H9 (cell line): ENCODE measurements around the gene ELANE. TPM values are rescaled to one million over a fixed set of nuclear protein-coding genes. Genes with fewer than 3 reads are reported as not detected.

Experiments used
- DNase-seq: peaks from one replicate; pipeline ENCODE4 v3.0.0-alpha.2; 2017
- H2AFZ ChIP-seq: one replicate; pipeline ENCODE4 v1.6.1; 2013; ENCODE audit warnings: mild to moderate bottlenecking, low read length, control low read depth, moderate library complexity
- H2AK5ac ChIP-seq: 2 replicates; pipeline ENCODE4 v1.6.1; 2013; ENCODE audit warnings: low read length, control low read depth, mixed read lengths; ENCODE audit not compliant: insufficient read length
- H2BK120ac ChIP-seq: one replicate; pipeline ENCODE4 v1.6.1; 2013; ENCODE audit warnings: low read depth, mild to moderate bottlenecking, low read length, control low read depth, inconsistent platforms; ENCODE audit not compliant: poor library complexity, severe bottlenecking
- H2BK12ac ChIP-seq: 2 replicates; pipeline ENCODE4 v1.6.1; 2013; ENCODE audit warnings: low read length, control low read depth, mixed read lengths, low read depth; ENCODE audit not compliant: insufficient read length
- H2BK15ac ChIP-seq: 2 replicates; pipeline ENCODE4 v1.6.1; 2013; ENCODE audit warnings: low read depth, low read length, control low read depth
- H2BK20ac ChIP-seq: one replicate; pipeline ENCODE4 v1.6.1; 2013; ENCODE audit warnings: low read depth, mild to moderate bottlenecking, low read length, control low read depth, inconsistent platforms; ENCODE audit not compliant: poor library complexity, severe bottlenecking
- H2BK5ac ChIP-seq: 2 replicates; pipeline ENCODE4 v1.6.1; 2013; ENCODE audit warnings: low read length, control low read depth, mixed read lengths; ENCODE audit not compliant: insufficient read length
- H3K14ac ChIP-seq: 2 replicates; pipeline ENCODE4 v1.6.1; 2013; ENCODE audit warnings: low read length, control low read depth; ENCODE audit not compliant: insufficient read depth
- H3K18ac ChIP-seq: 2 replicates; pipeline ENCODE4 v1.6.1; 2013; ENCODE audit warnings: low read depth, mild to moderate bottlenecking, mixed read lengths, low read length, control low read depth; ENCODE audit not compliant: insufficient read length
- H3K23ac ChIP-seq: 2 replicates; pipeline ENCODE4 v1.6.1; 2013; ENCODE audit warnings: low read length, control low read depth, mixed read lengths, low read depth; ENCODE audit not compliant: insufficient read length
- H3K23me2 ChIP-seq: 2 replicates; pipeline ENCODE4 v1.6.1; 2013; ENCODE audit warnings: low read depth, mild to moderate bottlenecking, mixed read lengths, low read length, control low read depth; ENCODE audit not compliant: insufficient read length, poor library complexity, severe bottlenecking
- H3K27ac ChIP-seq: 2 replicates; pipeline ENCODE4 v1.5.1; 2013; ENCODE audit warnings: low read length, control low read depth, mixed read lengths, low read depth; ENCODE audit not compliant: insufficient read length
- H3K27me3 ChIP-seq: 2 replicates; pipeline ENCODE4 v1.6.1; 2013; ENCODE audit warnings: low read length, control low read depth, inconsistent platforms; ENCODE audit not compliant: insufficient read depth
- H3K4ac ChIP-seq: 2 replicates; pipeline ENCODE4 v1.6.1; 2013; ENCODE audit warnings: low read depth, mild to moderate bottlenecking, control low read depth, inconsistent platforms, low read length, moderate library complexity
- H3K4me1 ChIP-seq: 2 replicates; pipeline ENCODE4 v1.6.1; 2013; ENCODE audit warnings: low read length, control low read depth, inconsistent platforms; ENCODE audit not compliant: insufficient read depth
- H3K4me2 ChIP-seq: 2 replicates; pipeline ENCODE4 v1.6.1; 2013; ENCODE audit warnings: low read length, control low read depth, mixed read lengths; ENCODE audit not compliant: insufficient read length, insufficient read depth
- H3K56ac ChIP-seq: 2 replicates; pipeline ENCODE4 v1.6.1; 2013; ENCODE audit warnings: low read depth, mild to moderate bottlenecking, mixed read lengths, low read length, control low read depth; ENCODE audit not compliant: insufficient read length
- H3K79me1 ChIP-seq: 2 replicates; pipeline ENCODE4 v1.6.1; 2013; ENCODE audit warnings: low read depth, mild to moderate bottlenecking, moderate library complexity, low read length, control low read depth, inconsistent platforms; ENCODE audit not compliant: insufficient read depth, poor library complexity, severe bottlenecking
- H3K79me2 ChIP-seq: 2 replicates; pipeline ENCODE4 v1.6.1; 2013; ENCODE audit warnings: low read length, control low read depth, inconsistent platforms; ENCODE audit not compliant: insufficient read depth
- H3K9ac ChIP-seq: 2 replicates; pipeline ENCODE4 v1.6.1; 2013; ENCODE audit warnings: low read length, control low read depth, mixed read lengths; ENCODE audit not compliant: insufficient read length; ENCODE audit errors: extremely low read depth
- H3K9me3 ChIP-seq: one replicate; pipeline ENCODE4 v1.6.1; 2013; ENCODE audit warnings: low read depth, low read length, inconsistent platforms; ENCODE audit not compliant: control insufficient read depth
- H3T11ph ChIP-seq: one replicate; pipeline ENCODE4 v1.6.1; 2013; ENCODE audit warnings: mild to moderate bottlenecking, low read length, control low read depth, inconsistent platforms
- H4K20me1 ChIP-seq: one replicate; pipeline ENCODE4 v1.6.1; 2013; ENCODE audit not compliant: control insufficient read depth, insufficient read length, insufficient read depth
- H4K5ac ChIP-seq: 2 replicates; pipeline ENCODE4 v1.6.1; 2013; ENCODE audit warnings: low read depth, mild to moderate bottlenecking, mixed read lengths, low read length, control low read depth; ENCODE audit not compliant: insufficient read length
- H4K8ac ChIP-seq: replicated peaks from 2 replicates; pipeline ENCODE4 v1.6.1; 2013; ENCODE audit warnings: low read length, control low read depth, mixed read lengths, low read depth; ENCODE audit not compliant: insufficient read length
- H4K91ac ChIP-seq: 2 replicates; pipeline ENCODE4 v1.6.1; 2013; ENCODE audit warnings: low read depth, mild to moderate bottlenecking, moderate library complexity, mixed read lengths, low read length, control low read depth; ENCODE audit not compliant: insufficient read length
- H3K27ac Mint-ChIP-seq, 3 experiments: 2 replicates in 2 of 3; 3 replicates in 1 of 3; pipeline ENCODE4 v1.8.0; 2020 to 2021; ENCODE audit warnings: mixed read lengths in 3 of 3, mild to moderate bottlenecking in 1 of 3, moderate library complexity in 1 of 3
- H3K27me3 Mint-ChIP-seq: 2 replicates; pipeline ENCODE4 v1.8.0; 2021; ENCODE audit warnings: low read depth, mild to moderate bottlenecking, moderate library complexity, mixed read lengths
- H3K36me3 Mint-ChIP-seq, 3 experiments: 2 replicates in 2 of 3; 3 replicates in 1 of 3; pipeline ENCODE4 v1.8.0; 2020 to 2021; ENCODE audit warnings: low read depth in 3 of 3, mixed read lengths in 3 of 3; ENCODE audit not compliant: insufficient read depth in 1 of 3
- H3K4me1 Mint-ChIP-seq, 2 experiments: 2 replicates each; pipeline ENCODE4 v1.8.0; 2020; ENCODE audit warnings: mixed read lengths in 2 of 2
- H3K4me3 Mint-ChIP-seq, 2 experiments: 2 replicates in 1 of 2; 3 replicates in 1 of 2; pipeline ENCODE4 v1.8.0; 2020 to 2021; ENCODE audit warnings: mild to moderate bottlenecking in 2 of 2, mixed read lengths in 2 of 2, moderate library complexity in 1 of 2
- H3K9me3 Mint-ChIP-seq, 2 experiments: 2 replicates in 1 of 2; 3 replicates in 1 of 2; pipeline ENCODE4 v1.8.0; 2020; ENCODE audit warnings: mild to moderate bottlenecking in 2 of 2, mixed read lengths in 2 of 2, moderate library complexity in 1 of 2
- CTCF ChIP-seq: fragments of 200-600 bp; sonication (generic); conservative IDR thresholded peaks from 3 replicates; pipeline ENCODE4 v1.8.0; 2021; ENCODE audit warnings: antibody characterized with exemption, mild to moderate bottlenecking
- WGBS: extraction: QIAGEN DNeasy Blood & Tissue Kit; methylation state at CpG from one replicate; pipeline ENCODE4 v1.1.7; 2013; ENCODE audit warnings: missing lambda C conversion rate, low lambda C conversion rate, mixed read lengths; ENCODE audit not compliant: insufficient read length; ENCODE audit errors: extremely low coverage; 5-methylcytosine and 5-hydroxymethylcytosine counted together
- total RNA-seq: library from RNA; stranded (reverse); gene quantifications from 2 replicates; pipeline ENCODE4 v1.2.1, GENCODE V29; 2021

Gene ELANE
- total RNA-seq, 1 experiment from 2014 or later, result not detected

- Histone ChIP-seq H3K79me1 (no peaks in the 10 kb centered on the region), H4K20me1 (no peaks in the 10 kb centered on the region), H2AK5ac (no peak overlapping the region), H2BK120ac (no peak overlapping the region), H3K9me3 (no peaks in the 10 kb centered on the region), H3K4me1 (no peaks in the 10 kb centered on the region), H3K56ac (no peak overlapping the region), H3K23ac (no peak overlapping the region), H2BK20ac (no peak overlapping the region), H2BK5ac (no peak overlapping the region), H4K91ac (no peak overlapping the region), H3K4me2 (no peak overlapping the region), H3K23me2 (no peaks in the 10 kb centered on the region), H3K27ac (no peak overlapping the region), H4K8ac (no peak overlapping the region), H3K9ac (no peak overlapping the region), H4K5ac (no peak overlapping the region), H3K14ac (no peak overlapping the region), H3T11ph (no peak overlapping the region), H2BK15ac (no peak overlapping the region), H3K18ac (no peak overlapping the region), H3K79me2 (no peaks in the 10 kb centered on the region), H3K4ac (no peak overlapping the region), H2AFZ (no peak overlapping the region), H3K27me3 (no peaks in the 10 kb centered on the region), H2BK12ac (no peak overlapping the region)
- no CpG with 5 or more reads among the region's 38 CpGs for WGBS
- no peak for DNase-seq
- no peak overlapping the region for H3K27ac Mint-ChIP-seq
- no peaks in the 10 kb centered on the region for H3K36me3 Mint-ChIP-seq
- TF ChIP-seq CTCF, result no peak
- H3K4me1 Mint-ChIP-seq, result 0 out of 4 replicates have a peak, but pooled peaks cover 0 to 3% of the 10 kb centered on the region in 2 experiments
- peaks cover 5% of the 10 kb centered on the region for H3K27me3 Mint-ChIP-seq
- no peaks in the 10 kb centered on the region; a peak in 1 of 5 replicates for H3K9me3 Mint-ChIP-seq
- no peak overlapping the region for H3K4me3 Mint-ChIP-seq
Observed at GRCh38 chr19:831407-832369, 20.4 kb upstream of the ELANE start.
